CD4-positive, alpha-beta T cell treated with Interleukin-2 at 100 ng/mL for 4 hours (primary cell): ENCODE data around the gene SPATS2L.
A peak's percentile ranks its signal among the peaks of the same experiment; 100 is the strongest.

Source experiments
- DNase-seq: peaks from one replicate; pipeline ENCODE4 v3.0.0-alpha.2; 2020; ENCODE audit warnings: low spot score

The SPATS2L gene

GRCh38 chr2:200471324-200471848 lies 164.9 kb downstream of the SPATS2L start:
- peak; percentile 57 for DNase-seq

- no peak for DNase-seq
Measured at GRCh38 chr2:200471928-200472645, 165.6 kb downstream of the SPATS2L start.

GRCh38 chr2:200472853-200473464 lies 166.5 kb downstream of the SPATS2L start:
- DNase-seq, result no peak

- DNase-seq, result no peak
Measured at GRCh38 chr2:200475795-200476194, 169.3 kb downstream of the SPATS2L start.

- no peak for DNase-seq
Measured at GRCh38 chr2:200476836-200477235, 170.3 kb downstream of the SPATS2L start.

- no peak for DNase-seq
Measured at GRCh38 chr2:200477667-200478131, 171.2 kb downstream of the SPATS2L start.

- no peak for DNase-seq
Measured at GRCh38 chr2:200479692-200480265, 173.3 kb downstream of the SPATS2L start.

GRCh38 chr2:200482194-200482593 lies 175.7 kb downstream of the SPATS2L start:
- DNase-seq, result no peak

- no peak for DNase-seq
Measured at GRCh38 chr2:200483729-200484198, 177.3 kb downstream of the SPATS2L start.

- no peak for DNase-seq
Measured at GRCh38 chr2:200484934-200485333, 178.4 kb downstream of the SPATS2L start.

- no peak for DNase-seq
Measured at GRCh38 chr2:200486529-200486928, 180.0 kb downstream of the SPATS2L start.

- no peak for DNase-seq
Measured at GRCh38 chr2:200488169-200488568, 181.7 kb downstream of the SPATS2L start.

GRCh38 chr2:200490001-200490400 lies 183.5 kb downstream of the SPATS2L start:
- no peak for DNase-seq

GRCh38 chr2:200492656-200493055 lies 186.2 kb downstream of the SPATS2L start:
- no peak for DNase-seq

- no peak for DNase-seq
Measured at GRCh38 chr2:200494048-200494447, 187.6 kb downstream of the SPATS2L start.

GRCh38 chr2:200496696-200497095 lies 190.2 kb downstream of the SPATS2L start:
- DNase-seq, result no peak

- DNase-seq, result no peak
Measured at GRCh38 chr2:200498402-200499162, 192.1 kb downstream of the SPATS2L start.

- DNase-seq, result no peak
Measured at GRCh38 chr2:200502196-200502595, 195.7 kb downstream of the SPATS2L start.

- DNase-seq, result no peak
Measured at GRCh38 chr2:200506679-200507078, 200.2 kb downstream of the SPATS2L start.

GRCh38 chr2:200507179-200507578 lies 200.7 kb downstream of the SPATS2L start:
- no peak for DNase-seq

GRCh38 chr2:200509235-200509611 lies 202.7 kb downstream of the SPATS2L start:
- DNase-seq, result no peak
